GM19397 (cell line): ENCODE measurements around the gene KL.

Experiments
- ATAC-seq: cut with Tn5 transposase; IDR thresholded peaks from one replicate; pipeline ENCODE4 v1.9.1; 2021; ENCODE audit warnings: mild to moderate bottlenecking, moderate library complexity; ENCODE audit not compliant: unreplicated experiment

The KL gene

DNA sequence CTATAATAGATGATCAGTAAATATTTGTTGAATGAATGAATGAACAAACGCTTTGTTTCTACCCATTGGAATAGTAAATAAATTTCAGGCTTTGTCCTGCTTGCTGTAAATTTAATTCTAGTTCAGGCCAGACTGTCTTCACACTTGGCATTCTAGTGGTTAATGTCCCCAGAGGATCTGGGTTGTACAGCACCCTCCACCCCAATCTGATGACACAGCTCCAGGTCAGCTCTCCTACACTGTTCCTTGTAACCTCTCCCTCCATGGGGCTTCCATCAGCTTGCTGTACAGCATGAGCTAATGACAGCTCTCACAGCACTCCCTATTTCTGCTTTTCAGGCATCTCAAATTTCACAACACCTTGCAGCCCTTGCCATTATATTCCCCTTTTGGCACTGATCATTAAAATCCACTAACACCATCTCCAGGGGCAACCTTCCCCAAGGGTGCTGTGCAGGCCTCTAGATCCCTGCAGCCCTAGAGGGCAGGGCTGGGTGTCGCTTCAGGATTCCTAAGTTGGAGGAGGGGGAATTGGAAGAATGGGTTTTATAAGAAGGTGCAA lies 12.7 kb upstream of the KL start:
- ATAC-seq, result no peak

- ATAC-seq, result no peak
These were observed 11.7 kb upstream of the KL start for GRCh38 chr13:33004511-33004910.

DNA sequence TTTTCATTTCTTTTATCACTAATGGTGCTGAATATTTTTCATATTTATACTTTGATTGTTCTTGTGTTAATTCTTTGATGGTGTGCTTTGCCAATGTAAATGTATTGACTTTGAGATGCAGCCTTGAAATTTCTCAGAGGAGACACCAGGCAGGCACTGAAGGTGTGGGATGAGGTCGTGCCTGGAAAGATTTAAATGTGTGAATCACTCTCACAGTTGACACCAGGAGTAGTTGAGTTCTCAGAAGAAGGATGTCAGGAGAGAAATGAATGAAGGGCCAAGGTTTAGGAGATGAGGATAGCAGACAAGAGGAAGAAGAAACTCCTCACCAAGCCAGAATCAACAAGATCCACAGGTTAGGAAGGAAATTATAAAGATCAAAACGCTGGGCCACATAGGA lies 10.1 kb upstream of the KL start:
- no peak for ATAC-seq

DNA sequence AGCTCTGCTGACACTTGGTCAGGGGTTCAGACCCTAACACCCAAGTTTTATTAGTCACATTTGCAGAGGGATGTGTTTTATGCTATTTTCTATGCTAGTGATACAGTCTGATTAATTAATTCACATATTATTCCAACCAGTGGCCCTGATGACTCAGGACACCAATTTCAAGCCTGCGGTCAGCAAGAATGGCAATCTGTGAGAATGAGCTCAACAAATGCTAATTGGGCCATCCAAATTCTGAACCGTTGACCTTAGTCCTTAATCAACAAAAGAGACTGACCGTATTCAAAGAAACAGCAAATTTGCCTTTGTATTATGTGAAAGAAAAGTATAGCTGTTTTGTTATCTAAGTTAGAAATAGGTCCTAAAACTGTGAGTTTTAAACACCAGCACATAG lies 9.6 kb upstream of the KL start:
- ATAC-seq, result no peak

DNA sequence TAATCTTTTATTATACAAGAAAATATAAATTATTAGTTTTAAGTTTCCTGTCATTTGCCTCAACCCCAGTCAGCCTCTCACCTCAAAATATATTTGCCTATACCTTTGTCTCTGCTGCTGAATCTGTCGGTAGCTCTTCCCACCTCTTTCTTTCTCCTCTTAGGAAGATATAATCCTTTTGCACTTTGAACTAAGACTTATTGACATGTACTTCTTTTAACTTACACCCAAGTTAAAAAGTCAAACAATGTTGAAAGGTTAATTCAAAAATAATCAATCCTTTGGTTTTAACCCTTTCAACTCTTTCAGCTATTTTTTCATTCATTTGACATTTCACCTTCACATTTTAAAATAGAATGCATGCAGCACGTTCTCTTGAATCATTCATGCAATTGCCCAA lies 9.0 kb upstream of the KL start:
- ATAC-seq, result no peak

DNA sequence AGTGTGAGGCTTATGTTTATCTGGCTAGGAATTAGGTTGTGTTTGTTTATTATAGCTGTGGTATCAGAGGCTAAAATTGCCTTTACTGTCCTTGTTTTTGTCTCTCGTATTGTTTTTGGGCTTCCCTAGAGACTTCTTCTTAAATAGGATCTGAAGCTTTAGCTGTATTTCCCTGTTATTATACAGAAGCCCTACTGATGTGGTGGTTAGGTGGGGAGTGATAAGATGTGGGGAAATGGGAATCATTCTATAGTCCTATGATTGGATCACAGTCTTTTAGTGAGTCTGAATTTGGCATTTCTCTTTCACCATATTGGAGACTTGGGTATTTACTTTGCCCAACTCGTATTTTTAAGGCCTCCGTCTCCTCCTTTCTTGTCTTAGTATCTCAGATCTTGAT lies 8.3 kb upstream of the KL start:
- ATAC-seq, result no peak

- ATAC-seq, result no peak
These were observed 7.1 kb upstream of the KL start for GRCh38 chr13:33008946-33009722.

DNA sequence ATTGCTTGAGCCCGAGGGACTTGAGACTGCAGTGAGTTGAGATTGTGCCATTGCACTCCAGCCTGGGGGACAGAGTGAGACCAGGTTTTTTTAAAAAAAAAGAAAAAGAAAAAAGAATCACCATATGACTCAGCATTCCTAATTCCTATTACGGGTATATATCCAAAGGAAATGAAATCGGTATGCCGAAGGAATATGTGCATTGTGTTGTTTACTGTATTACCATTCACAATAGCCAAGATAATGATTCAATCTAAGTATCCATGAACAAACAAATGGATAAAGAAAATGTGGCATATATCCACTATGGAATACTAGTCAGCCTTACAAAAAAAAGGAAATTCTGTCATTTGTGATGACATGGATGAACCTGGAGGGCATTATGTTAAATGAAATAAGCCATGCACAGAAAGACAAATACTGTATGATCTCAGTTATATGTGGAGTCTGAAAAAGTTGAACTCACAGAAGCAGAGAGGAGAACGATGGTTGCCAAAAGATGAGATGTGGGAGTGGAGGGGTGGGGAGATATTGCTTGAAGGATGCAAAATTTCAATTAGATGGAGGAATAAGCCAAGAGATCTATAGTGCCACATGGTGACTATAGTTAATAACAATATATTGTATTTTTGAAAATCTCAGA lies 4.3 kb upstream of the KL start:
- ATAC-seq, result no peak

- ATAC-seq, result no peak
These were observed 1.9 kb upstream of the KL start for GRCh38 chr13:33014291-33014690.

DNA sequence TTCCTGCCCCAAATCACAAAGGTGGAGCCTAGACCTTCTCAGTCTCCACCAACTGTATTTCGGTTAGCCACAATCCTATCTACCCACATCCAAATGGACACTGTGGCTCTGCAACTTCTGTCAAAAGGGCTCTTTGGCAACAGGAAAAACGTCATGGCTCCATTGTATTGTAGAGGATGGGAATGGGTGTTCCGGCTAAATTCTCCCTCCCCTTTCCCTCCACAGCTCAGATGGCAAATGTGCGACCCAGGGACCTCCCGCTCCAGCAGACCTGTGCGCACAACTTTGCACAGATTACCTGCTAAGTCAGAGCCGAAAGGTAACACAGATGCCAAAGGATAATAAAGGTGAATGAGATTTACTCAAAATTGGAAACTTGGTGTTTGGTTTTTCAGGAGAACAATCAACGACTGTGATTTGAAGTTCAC lies 968 bp upstream of the KL start:
- no peak for ATAC-seq

- ATAC-seq, result peak; percentile 30
These were observed 366 bp upstream of the KL start for GRCh38 chr13:33015791-33016323.

- ATAC-seq, result peak; percentile 63
These were observed 1.2 kb downstream of the KL start for GRCh38 chr13:33017323-33017929.

GRCh38 chr13:33018886-33019285 lies 2.7 kb downstream of the KL start:
- ATAC-seq, result no peak

- no peak for ATAC-seq
These were observed 6.8 kb downstream of the KL start for GRCh38 chr13:33022986-33023385.

GRCh38 chr13:33025220-33025744 lies 9.1 kb downstream of the KL start:
- ATAC-seq, result no peak

GRCh38 chr13:33026489-33027152 lies 10.4 kb downstream of the KL start:
- no peak for ATAC-seq

- no peak for ATAC-seq
These were observed 12.4 kb downstream of the KL start for GRCh38 chr13:33028620-33029019.

- ATAC-seq, result no peak
These were observed 15.1 kb downstream of the KL start for GRCh38 chr13:33031277-33031676.

DNA sequence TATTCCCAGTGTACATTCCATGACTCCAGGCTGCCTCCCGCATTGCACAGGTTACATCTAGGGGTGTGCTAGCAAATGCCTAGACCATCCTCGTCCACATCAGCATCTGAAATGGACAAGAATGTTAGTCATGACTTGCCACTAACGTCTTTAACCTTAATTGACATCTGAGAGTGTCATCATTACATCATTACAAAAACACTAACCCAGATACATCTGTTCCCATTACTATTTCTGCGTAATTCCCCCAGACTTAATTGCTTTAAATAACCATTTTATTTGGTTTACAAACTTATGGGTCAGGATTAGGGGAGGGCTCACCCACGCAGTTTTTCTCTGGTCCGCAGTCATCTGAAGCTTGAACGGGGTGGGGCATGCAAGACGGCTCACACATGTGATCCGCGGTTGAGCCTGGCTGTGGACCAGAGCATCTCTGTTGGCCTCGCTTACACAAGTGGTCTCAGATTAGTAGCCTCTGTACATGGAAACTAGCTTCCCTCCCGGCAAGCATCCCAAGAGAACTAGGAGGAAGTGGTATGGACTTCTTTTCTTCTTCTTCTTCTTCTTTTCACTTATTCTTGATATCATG lies 15.9 kb downstream of the KL start:
- ATAC-seq, result no peak

GRCh38 chr13:33033051-33033812 lies 17.0 kb downstream of the KL start:
- ATAC-seq, result peak; percentile 83
